Endothelial cell of umbilical vein (primary cell): ENCODE data around the gene FBXO38. TPM values are rescaled to one million over a fixed set of nuclear protein-coding genes. Genes with fewer than 3 reads are reported as not detected.

Experiments used
- BruUV-seq: library from RNA; stranded (reverse); fragments of 400-500 nt; replicated peaks from 2 replicates; lab custom pipeline; 2021; lab: Mats Ljungman, UMichigan
- CTCF ChIA-PET: fragments of 300-600, 350-600 bp; sonication (Branson Sonifier 250); formaldehyde crosslinking; loops from one replicate; lab custom pipeline; 2021; ENCODE audit warnings: antibody characterized with exemption, inconsistent platforms; lab: Charles Lee
- POLR2A ChIA-PET: fragments of 300-600, 350-600 bp; sonication (Branson Sonifier 250); formaldehyde crosslinking; loops from one replicate; lab custom pipeline; 2021; ENCODE audit warnings: antibody characterized with exemption, inconsistent platforms; lab: Charles Lee
- DNase-seq: peaks from one replicate; pipeline ENCODE4 v3.0.0-alpha.2; 2011; ENCODE audit warnings: low read depth, low spot score
- FAIRE-seq: peaks from 2 replicates; lab custom pipeline; 2011; peaks lifted over from hg19 to GRCh38; lab: Jason Lieb, UNC
- H2AFZ ChIP-seq: 2 replicates; pipeline ENCODE4 v1.6.0; 2012; ENCODE audit warnings: low read depth, low read length, control low read depth, inconsistent platforms
- H3K27ac ChIP-seq: 2 replicates; pipeline ENCODE4 v1.5.1; 2011; ENCODE audit warnings: low read depth, mild to moderate bottlenecking, control low read depth, low read length, moderate library complexity; ENCODE audit not compliant: insufficient read depth
- H3K27me3 ChIP-seq, 2 experiments: 2 replicates each; pipeline versions ENCODE4 v1.6.0 to v1.6.1; 2011; ENCODE audit warnings: low read length in 2 of 2, mixed read lengths in 1 of 2; ENCODE audit not compliant: control insufficient read depth in 2 of 2, insufficient read depth in 2 of 2
- H3K36me3 ChIP-seq, 2 experiments: 2 replicates in 1 of 2; 3 replicates in 1 of 2; pipeline ENCODE4 v1.5.1; 2011; ENCODE audit warnings: low read length in 2 of 2, mild to moderate bottlenecking in 1 of 2, moderate library complexity in 1 of 2; ENCODE audit not compliant: control insufficient read depth in 2 of 2, insufficient read depth in 2 of 2; ENCODE audit errors: extremely low read depth in 1 of 2
- H3K4me1 ChIP-seq: 3 replicates; pipeline ENCODE4 v1.5.1; 2011; ENCODE audit warnings: mild to moderate bottlenecking, low read length; ENCODE audit not compliant: control insufficient read depth, insufficient read depth; ENCODE audit errors: extremely low read depth
- H3K4me2 ChIP-seq: 2 replicates; pipeline ENCODE4 v1.6.1; 2011; ENCODE audit warnings: low read length, control low read depth, mixed read lengths; ENCODE audit not compliant: insufficient read depth
- H3K4me3 ChIP-seq, 3 experiments: fragments of 200-600 bp in 1 of 3; sonication (generic), shearing (Covaris generic) in 1 of 3; replicated peaks in 1 of 3; 2 replicates each; pipeline ENCODE4 v1.5.1; 2011 to 2016; ENCODE audit warnings: control low read depth in 3 of 3, low read length in 3 of 3, mild to moderate bottlenecking in 2 of 3, inconsistent platforms in 1 of 3, low read depth in 1 of 3, moderate library complexity in 1 of 3; ENCODE audit not compliant: insufficient read depth in 1 of 3
- H3K79me2 ChIP-seq: 2 replicates; pipeline ENCODE4 v1.6.0; 2012; ENCODE audit warnings: low read length, inconsistent platforms; ENCODE audit not compliant: control insufficient read depth, insufficient read depth
- H3K9ac ChIP-seq: replicated peaks from 2 replicates; pipeline ENCODE3; 2011; ENCODE audit warnings: low read length, control low read depth; ENCODE audit not compliant: insufficient read depth; ENCODE audit errors: extremely low read depth
- H3K9me1 ChIP-seq: replicated peaks from 3 replicates; pipeline ENCODE4 v1.6.0; 2011; ENCODE audit warnings: mild to moderate bottlenecking, low read length; ENCODE audit not compliant: control insufficient read depth, insufficient read depth; ENCODE audit errors: extremely low read depth
- H3K9me3 ChIP-seq: replicated peaks from 2 replicates; pipeline ENCODE4 v1.5.1; 2012; ENCODE audit warnings: low read length, inconsistent platforms; ENCODE audit not compliant: control insufficient read depth, insufficient read depth
- H4K20me1 ChIP-seq: replicated peaks from 2 replicates; pipeline ENCODE3; 2011; ENCODE audit warnings: mild to moderate bottlenecking, low read length; ENCODE audit not compliant: control insufficient read depth, insufficient read depth; ENCODE audit errors: extremely low read depth
- EZH2 ChIP-seq: IDR thresholded peaks from 2 replicates; pipeline ENCODE4 v1.6.1; 2012; ENCODE audit warnings: borderline replicate concordance, low read depth, mild to moderate bottlenecking, moderate library complexity, low read length, inconsistent platforms; ENCODE audit not compliant: severe bottlenecking
- FOS ChIP-seq: IDR thresholded peaks from 2 replicates; pipeline ENCODE4 v1.6.1; 2011; ENCODE audit warnings: mild to moderate bottlenecking, low read length, moderate library complexity, borderline replicate concordance; ENCODE audit not compliant: insufficient read depth
- GATA2 ChIP-seq: IDR thresholded peaks from 2 replicates; pipeline ENCODE4 v1.7.0; 2011; ENCODE audit warnings: low read depth, mild to moderate bottlenecking, moderate library complexity, mixed read lengths, low read length; ENCODE audit not compliant: insufficient read length, insufficient read depth
- JUN ChIP-seq: IDR thresholded peaks from 2 replicates; pipeline ENCODE4 v1.6.1; 2011; ENCODE audit warnings: borderline replicate concordance, low read depth; ENCODE audit not compliant: insufficient read length, insufficient read depth
- MYC ChIP-seq: IDR thresholded peaks from one replicate; pipeline ENCODE4 v1.6.1; 2011; ENCODE audit warnings: mild to moderate bottlenecking, low read depth, low read length
- POLR2A ChIP-seq: IDR thresholded peaks from 2 replicates; pipeline ENCODE4 v1.6.1; 2012; ENCODE audit warnings: low read depth, mild to moderate bottlenecking, control low read depth, low read length
- POLR2AphosphoS5 ChIP-seq: IDR thresholded peaks from 2 replicates; pipeline ENCODE4 v1.6.1; 2012; ENCODE audit warnings: low read depth, mild to moderate bottlenecking, control low read depth, low read length, moderate library complexity; ENCODE audit not compliant: insufficient read depth
- dilution Hi-C: fragments of 300-500 bp; cut with MboI; formaldehyde crosslinking; loops from one replicate; pipeline ENCODE4 v1.15.0; 2019; ENCODE audit warnings: low sequenced_read_pairs; ENCODE audit not compliant: extremely low pct_ligation_motif_present
- intact Hi-C: fragments of 100-400 bp; cut with micrococcal nuclease; formaldehyde crosslinking; loops from one replicate; pipeline ENCODE4 v1.10.0; 2022
- polyA plus RNA-seq, 4 experiments: library from polyadenylated mRNA; depleted of rRNA in 3 of 4; stranded (reverse) in 3 of 4; unstranded in 1 of 4; fragments of >200 nt; gene quantifications; 2 replicates each; pipeline versions ENCODE4 v1.2.1 to v1.2.3, GENCODE V29; 2011 to 2012; ENCODE audit warnings: missing spikeins in 1 of 4
- total RNA-seq: library from RNA; stranded (reverse); gene quantifications from 2 replicates; pipeline ENCODE4 v1.2.3, GENCODE V29; 2021
- TF ChIP-seq, protein P1 (sequence below): IDR thresholded peaks from 2 replicates; pipeline ENCODE4 v1.6.1; 2011; ENCODE audit not compliant: insufficient read depth, insufficient read length
- TF ChIP-seq, protein P2 (sequence below), 2 donors: IDR thresholded peaks; 1 replicate in 1 of 2; 2 replicates in 1 of 2; pipeline ENCODE4 v1.5.1; 2011; ENCODE audit warnings: low read length in 2 of 2, mild to moderate bottlenecking in 2 of 2, moderate library complexity in 2 of 2, control low read depth in 1 of 2, inconsistent platforms in 1 of 2, low read depth in 1 of 2; ENCODE audit not compliant: insufficient read depth in 1 of 2; ENCODE audit errors: extremely low read depth in 1 of 2

The FBXO38 gene
- total and polyA plus RNA-seq, 2 donors (not counting 3 experiments of a cell fraction or from before 2014, with no cell fraction given) = 18.6 to 65.6 TPM

DNA sequence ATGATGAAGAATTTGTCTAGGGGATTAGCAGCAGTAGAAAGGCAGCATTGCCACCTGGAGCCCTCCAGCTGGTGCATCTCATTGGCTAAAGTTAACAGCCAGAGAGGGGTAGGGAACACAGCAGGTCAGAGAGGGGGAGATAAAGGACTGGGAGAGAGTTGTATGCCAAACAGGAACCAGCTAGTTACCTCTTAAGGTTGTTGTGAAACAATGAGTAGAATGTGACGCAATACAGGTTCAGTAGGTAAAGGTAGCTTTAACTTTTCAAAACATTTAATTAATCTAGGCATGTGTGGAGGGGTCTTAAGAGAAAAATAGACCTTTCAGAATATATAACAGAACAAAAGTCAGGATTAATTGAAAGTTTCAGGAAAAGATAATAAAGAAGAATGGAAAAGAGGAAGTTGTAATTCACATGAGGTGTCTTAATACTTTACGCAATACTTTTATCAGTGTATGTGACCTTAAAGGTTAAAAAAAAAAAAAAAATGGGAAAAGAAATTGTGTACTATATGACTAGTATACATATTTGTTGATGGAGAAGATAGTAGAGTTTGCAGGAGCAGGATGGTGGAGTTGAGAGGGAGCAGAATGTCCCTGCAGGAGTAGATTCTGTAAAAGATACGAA lies 14.3 kb downstream of the FBXO38 start:
- dilution Hi-C loops (no loop called here), intact Hi-C loops (loop anchor here (1.0 to 5.0 kb wide), 2 partner anchors 331 to 574 kb away; no protein-coding TSS in a partner anchor)
- CTCF ChIA-PET = interaction anchor here (0.7 to 2.2 kb wide), 16 partner anchors 8 to 333 kb away, joined by 3 to 16 read pairs (median 4); partner anchors contain the start of gene FBXO38
- no peaks in the 10 kb centered on the region for H3K9me1 ChIP-seq
- H3K9ac ChIP-seq = peak overlapping the region; percentile 29
- no peak for DNase-seq
- BruUV-seq = no TSS peak
- peaks cover 34% of the 10 kb centered on the region for H3K79me2 ChIP-seq
- H4K20me1 ChIP-seq = peaks cover 3% of the 10 kb centered on the region
- H3K4me2 ChIP-seq = peak overlapping the region; percentile 76
- no peak overlapping the region for H2AFZ ChIP-seq
- H3K36me3 ChIP-seq = peaks cover 0 to 10% of the 10 kb centered on the region in 2 experiments
- POLR2A ChIA-PET = interaction anchor here (0.7 kb wide), 2 partner anchors 13 to 919 kb away, joined by 3 read pairs; no protein-coding TSS in a partner anchor
- H3K4me1 ChIP-seq = peaks cover 45% of the 10 kb centered on the region
- peak overlapping the region; percentile 55 for H3K27ac ChIP-seq
- H3K9me3 ChIP-seq = no peaks in the 10 kb centered on the region
- no peak overlapping the region for H3K4me3 ChIP-seq
- H3K27me3 ChIP-seq = no peaks in the 10 kb centered on the region
- TF ChIP-seq EZH2 (no peak), MYC (no peak), GATA2 (no peak), POLR2A (no peak), POLR2AphosphoS5 (no peak), FOS (no peak), JUN (no peak)
- TF ChIP-seq, protein P1, sequence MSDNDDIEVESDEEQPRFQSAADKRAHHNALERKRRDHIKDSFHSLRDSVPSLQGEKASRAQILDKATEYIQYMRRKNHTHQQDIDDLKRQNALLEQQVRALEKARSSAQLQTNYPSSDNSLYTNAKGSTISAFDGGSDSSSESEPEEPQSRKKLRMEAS = no peak
- TF ChIP-seq, protein P2, sequence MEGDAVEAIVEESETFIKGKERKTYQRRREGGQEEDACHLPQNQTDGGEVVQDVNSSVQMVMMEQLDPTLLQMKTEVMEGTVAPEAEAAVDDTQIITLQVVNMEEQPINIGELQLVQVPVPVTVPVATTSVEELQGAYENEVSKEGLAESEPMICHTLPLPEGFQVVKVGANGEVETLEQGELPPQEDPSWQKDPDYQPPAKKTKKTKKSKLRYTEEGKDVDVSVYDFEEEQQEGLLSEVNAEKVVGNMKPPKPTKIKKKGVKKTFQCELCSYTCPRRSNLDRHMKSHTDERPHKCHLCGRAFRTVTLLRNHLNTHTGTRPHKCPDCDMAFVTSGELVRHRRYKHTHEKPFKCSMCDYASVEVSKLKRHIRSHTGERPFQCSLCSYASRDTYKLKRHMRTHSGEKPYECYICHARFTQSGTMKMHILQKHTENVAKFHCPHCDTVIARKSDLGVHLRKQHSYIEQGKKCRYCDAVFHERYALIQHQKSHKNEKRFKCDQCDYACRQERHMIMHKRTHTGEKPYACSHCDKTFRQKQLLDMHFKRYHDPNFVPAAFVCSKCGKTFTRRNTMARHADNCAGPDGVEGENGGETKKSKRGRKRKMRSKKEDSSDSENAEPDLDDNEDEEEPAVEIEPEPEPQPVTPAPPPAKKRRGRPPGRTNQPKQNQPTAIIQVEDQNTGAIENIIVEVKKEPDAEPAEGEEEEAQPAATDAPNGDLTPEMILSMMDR (IDR thresholded peaks at IDR 0.05; ENCODE audit: extremely low read depth in 1 of 2, insufficient read depth in 1 of 2, low read depth in 1 of 2, low read length in 2 of 2) = no peak
- no peak for FAIRE-seq
